Uterus (tissue), 4 donors: ENCODE data around the gene IFITM5. TPM values are rescaled to one million over a fixed set of nuclear protein-coding genes. Genes with fewer than 3 reads are reported as not detected.
"Not testable (repeated sequence)": the region's sequence is repeated elsewhere in the genome, so short reads cannot be mapped to it uniquely, and the experiment has no call there.

Experiments
- DNase-seq, 2 donors: peaks; one replicate each; pipeline ENCODE4 v3.0.0-alpha.2; 2019 to 2020
- H3K27ac ChIP-seq, 2 donors: fragments of 200-600 bp; sonication (generic); 1 replicate in 1 of 2; 2 replicates in 1 of 2; pipeline ENCODE4 v1.5.1; 2016 to 2018
- H3K27me3 ChIP-seq, 2 donors: fragments of 200-600 bp; sonication (generic); one replicate each; pipeline ENCODE4 v1.5.1; 2018 to 2019; ENCODE audit warnings: control low read depth in 1 of 2
- H3K36me3 ChIP-seq, 2 donors: fragments of 200-600 bp; sonication (generic); one replicate each; pipeline ENCODE4 v1.5.1; 2019; ENCODE audit warnings: control low read depth in 1 of 2
- H3K4me1 ChIP-seq, 2 donors: fragments of 200-600 bp; sonication (generic); one replicate each; pipeline ENCODE4 v1.5.1; 2018 to 2019; ENCODE audit warnings: control low read depth in 1 of 2
- H3K4me3 ChIP-seq, 2 donors: fragments of 200-600 bp; sonication (generic); 1 replicate in 1 of 2; 2 replicates in 1 of 2; pipeline ENCODE4 v1.5.1; 2018 to 2019; ENCODE audit warnings: mild to moderate bottlenecking in 1 of 2
- H3K9me3 ChIP-seq, 2 donors: fragments of 200-600 bp; sonication (generic); one replicate each; pipeline ENCODE4 v1.5.1; 2019; ENCODE audit warnings: control low read depth in 1 of 2
- CTCF ChIP-seq, 4 experiments: fragments of 200-600 bp in 2 of 4; fragments of 450-650 bp in 2 of 4; sonication (generic) in 2 of 4; IDR thresholded peaks; one replicate each; pipeline ENCODE4 v1.5.1; 2016 to 2019; ENCODE audit warnings: antibody characterized with exemption in 4 of 4, mild to moderate bottlenecking in 2 of 4, moderate library complexity in 1 of 4
- POLR2A ChIP-seq, 2 donors: fragments of 450-650 bp; IDR thresholded peaks; one replicate each; pipeline ENCODE4 v1.6.1; 2016; ENCODE audit warnings: antibody characterized with exemption in 2 of 2, mild to moderate bottlenecking in 1 of 2, moderate library complexity in 1 of 2
- intact Hi-C: fragments of 100-400 bp; cut with DNase I; formaldehyde crosslinking; loops from one replicate; pipeline ENCODE4 v1.15.1; 2023; ENCODE audit warnings: low total_unique reads
- total RNA-seq, 4 donors: library from RNA; depleted of rRNA in 3 of 4; stranded (reverse); fragments of >200 nt in 3 of 4; gene quantifications; one replicate each; pipeline versions ENCODE4 v1.1.0 to v1.2.4, GENCODE V29; 2014 to 2023
- donor health status: DM: yes; HTN: yes; CAD: no.

The IFITM5 gene
- total RNA-seq, 4 donors from 2014 or later, result not detected

GRCh38 chr11:313304-313786 lies 14.0 kb upstream of the IFITM5 start:
- Histone ChIP-seq H3K9me3 (no peaks in the 10 kb centered on the region), H3K4me3 (peak overlapping the region; percentile 45 to 61), H3K36me3 (no peaks in the 10 kb centered on the region), H3K27ac (peak overlapping the region; percentile 91 to 99), H3K4me1 (peaks cover 6 to 8% of the 10 kb centered on the region in 2 donors), H3K27me3 (no peaks in the 10 kb centered on the region)
- intact Hi-C loops, result no loop called here
- no peak for DNase-seq
- no peak for TF ChIP-seq POLR2A (IDR thresholded peaks at IDR 0.05)
- TF ChIP-seq CTCF (IDR thresholded peaks at IDR 0.05), result no peak

GRCh38 chr11:312092-312816 lies 12.9 kb upstream of the IFITM5 start:
- no peak for DNase-seq
- TF ChIP-seq CTCF (IDR thresholded peaks at IDR 0.05) (no peak), POLR2A (IDR thresholded peaks at IDR 0.05) (no peak)
- H3K4me3 ChIP-seq, result peak overlapping the region; percentile 19 to 38
- H3K4me1 ChIP-seq, result peaks cover 6 to 8% of the 10 kb centered on the region in 2 donors
- H3K27ac ChIP-seq, result peak overlapping the region; percentile 91 to 99
- no peaks in the 10 kb centered on the region for H3K9me3 ChIP-seq
- no peaks in the 10 kb centered on the region for H3K36me3 ChIP-seq
- no peaks in the 10 kb centered on the region for H3K27me3 ChIP-seq
- intact Hi-C loops, result no loop called here

GRCh38 chr11:311013-311748 lies 11.9 kb upstream of the IFITM5 start:
- intact Hi-C loops, DNase-seq, H3K4me1 ChIP-seq, H3K36me3 ChIP-seq, H3K9me3 ChIP-seq, H3K27me3 ChIP-seq: not testable (repeated sequence)
- peak overlapping the region; percentile 19 to 38 for H3K4me3 ChIP-seq
- H3K27ac ChIP-seq, result peak overlapping the region; percentile 91 to 99

- H3K4me1 ChIP-seq, H3K36me3 ChIP-seq, H3K27me3 ChIP-seq, intact Hi-C loops, DNase-seq, H3K9me3 ChIP-seq: not testable (repeated sequence)
- Histone ChIP-seq H3K4me3 (peak overlapping the region; percentile 44 to 52), H3K27ac (peak overlapping the region; percentile 88 to 93)
Observed at GRCh38 chr11:309979-310572, 10.8 kb upstream of the IFITM5 start.

GRCh38 chr11:308740-309665 lies 9.7 kb upstream of the IFITM5 start:
- DNase-seq, H3K4me1 ChIP-seq, H3K27me3 ChIP-seq, H3K9me3 ChIP-seq, intact Hi-C loops, H3K36me3 ChIP-seq: not testable (repeated sequence)
- H3K4me3 ChIP-seq, result peak overlapping the region; percentile 44 to 52
- H3K27ac ChIP-seq, result peak overlapping the region; percentile 88 to 93
